GM18909 (cell line): ENCODE measurements around the gene NPHP4.

ENCODE experiments used
- ATAC-seq: cut with Tn5 transposase; IDR thresholded peaks from one replicate; pipeline ENCODE4 v1.9.1; 2021; ENCODE audit warnings: mild to moderate bottlenecking; ENCODE audit not compliant: unreplicated experiment, poor library complexity

Gene NPHP4

DNA sequence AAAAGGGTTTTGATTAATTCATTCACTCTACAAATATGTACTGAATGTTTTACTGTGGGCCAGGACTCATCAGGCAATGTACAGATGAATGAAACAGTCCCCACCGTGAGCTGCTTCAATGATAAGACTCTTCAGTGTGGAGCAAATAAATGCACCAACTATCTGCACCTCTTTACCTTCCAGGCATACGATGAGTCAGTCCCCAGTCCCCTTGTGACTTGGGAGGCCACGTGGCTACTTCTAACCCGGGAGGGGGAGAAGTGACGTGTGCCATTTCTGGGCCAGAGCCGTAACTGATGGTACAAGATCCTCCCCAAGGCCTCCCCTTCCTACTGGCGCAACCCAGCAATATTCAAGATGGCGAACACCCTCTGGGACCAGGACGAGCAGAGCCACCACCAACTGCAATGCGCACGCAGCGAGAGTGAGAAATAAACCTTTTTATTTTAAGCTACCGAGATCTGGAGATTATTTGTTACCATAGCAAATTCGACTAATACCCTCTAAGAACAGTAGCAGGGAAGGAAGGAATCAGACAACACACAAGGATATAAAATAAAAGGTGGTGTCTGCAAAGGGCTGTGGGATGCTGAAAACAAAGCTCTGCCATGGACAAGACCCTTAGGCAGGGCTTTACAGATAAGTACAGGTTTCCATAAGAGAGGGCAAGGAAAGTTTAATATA, 74.5 kb downstream of the NPHP4 start:
- no peak for ATAC-seq

DNA sequence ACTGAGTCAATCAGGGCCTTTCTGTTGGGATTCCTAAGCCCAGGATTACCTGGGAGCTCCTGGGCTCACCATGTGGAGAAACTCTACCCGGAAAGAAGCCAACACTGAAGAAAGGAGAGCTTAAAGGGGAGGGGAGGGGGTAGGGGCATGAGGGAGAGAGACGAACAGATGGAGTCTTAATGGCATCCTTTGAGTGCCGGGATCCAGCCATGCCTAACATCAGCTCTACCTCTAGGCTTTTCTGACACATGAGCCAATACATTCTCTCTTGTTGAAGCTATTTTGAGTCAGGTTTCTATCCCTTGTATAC, 75.0 kb downstream of the NPHP4 start:
- ATAC-seq: no peak

DNA sequence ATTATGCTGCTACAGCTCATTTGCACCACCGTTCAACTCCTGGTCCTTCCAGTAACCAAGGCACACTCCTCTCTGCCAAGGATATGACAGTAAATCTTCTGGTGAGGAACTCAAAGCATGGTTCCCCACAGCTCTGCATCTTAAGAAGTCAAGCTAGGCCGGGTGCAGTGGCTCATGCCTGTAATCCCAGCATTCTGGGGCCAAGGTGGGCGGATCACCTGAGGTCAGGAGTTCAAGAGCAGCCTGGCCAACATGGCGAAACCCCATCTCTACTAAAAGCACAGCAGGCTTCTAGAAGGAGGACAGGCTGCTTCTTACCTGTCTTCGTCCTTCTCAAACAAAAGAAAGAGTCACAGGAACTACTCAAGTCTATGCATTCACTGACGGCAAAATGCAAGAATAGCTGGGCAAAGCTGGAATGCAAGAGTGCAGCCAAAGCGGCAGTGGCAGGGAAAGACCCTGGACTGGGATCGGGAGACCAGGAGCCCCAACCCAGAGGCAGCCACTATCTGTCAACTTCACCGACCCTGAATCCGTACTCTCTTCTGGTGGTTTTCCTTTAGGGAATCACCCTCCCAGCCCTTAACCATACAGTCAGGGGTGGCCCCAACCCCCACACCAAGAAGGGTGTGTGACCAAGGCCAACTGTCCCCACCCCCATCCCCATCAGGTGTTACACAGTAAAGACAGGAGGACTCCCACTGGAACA, 75.5 kb downstream of the NPHP4 start:
- ATAC-seq: no peak

DNA sequence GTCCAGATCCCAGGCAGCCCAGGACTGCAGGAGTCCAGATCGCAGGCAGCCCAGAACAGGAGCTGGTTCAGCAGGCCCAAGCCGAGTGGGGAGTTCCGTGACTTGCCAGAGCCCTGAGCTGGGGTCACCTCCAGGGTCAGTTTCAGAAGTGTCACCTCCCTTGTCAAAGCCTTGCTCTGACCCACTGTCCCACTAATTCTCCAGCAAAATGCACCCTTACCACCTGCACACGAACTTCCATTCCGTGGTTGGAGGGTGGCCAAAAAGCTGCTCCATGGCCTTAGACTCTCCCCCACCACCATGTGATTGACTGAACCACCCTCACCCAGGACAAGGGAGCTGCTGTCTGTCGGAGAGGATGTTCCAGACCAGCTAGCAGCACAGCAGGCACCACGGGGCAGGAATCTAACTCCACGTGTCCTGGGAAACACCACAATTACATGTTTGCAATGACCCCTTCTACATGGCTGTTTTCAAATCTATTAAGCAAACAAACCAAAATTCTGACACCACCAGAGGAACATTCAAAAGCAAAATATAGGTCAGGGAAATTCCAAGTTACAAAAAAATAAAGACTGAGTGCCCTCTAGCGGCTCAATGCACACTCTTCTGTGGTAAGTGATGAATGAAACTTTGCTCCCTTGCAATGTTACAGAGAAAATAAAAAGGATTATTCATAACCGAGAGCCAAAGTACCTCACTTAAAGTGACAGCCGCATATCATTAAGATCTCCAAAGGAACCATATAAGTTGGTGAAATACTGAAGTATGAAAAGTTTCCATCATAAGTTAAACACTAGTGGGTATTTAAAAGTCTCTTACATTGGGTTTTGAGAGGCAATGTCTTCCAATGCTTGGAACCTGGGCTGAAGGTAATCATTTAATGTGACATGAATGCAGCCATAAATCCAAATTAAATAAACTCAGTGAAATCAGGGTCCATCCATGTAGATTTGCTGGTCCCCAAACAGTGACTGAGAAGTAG, 76.3 kb downstream of the NPHP4 start:
- no peak for ATAC-seq

DNA sequence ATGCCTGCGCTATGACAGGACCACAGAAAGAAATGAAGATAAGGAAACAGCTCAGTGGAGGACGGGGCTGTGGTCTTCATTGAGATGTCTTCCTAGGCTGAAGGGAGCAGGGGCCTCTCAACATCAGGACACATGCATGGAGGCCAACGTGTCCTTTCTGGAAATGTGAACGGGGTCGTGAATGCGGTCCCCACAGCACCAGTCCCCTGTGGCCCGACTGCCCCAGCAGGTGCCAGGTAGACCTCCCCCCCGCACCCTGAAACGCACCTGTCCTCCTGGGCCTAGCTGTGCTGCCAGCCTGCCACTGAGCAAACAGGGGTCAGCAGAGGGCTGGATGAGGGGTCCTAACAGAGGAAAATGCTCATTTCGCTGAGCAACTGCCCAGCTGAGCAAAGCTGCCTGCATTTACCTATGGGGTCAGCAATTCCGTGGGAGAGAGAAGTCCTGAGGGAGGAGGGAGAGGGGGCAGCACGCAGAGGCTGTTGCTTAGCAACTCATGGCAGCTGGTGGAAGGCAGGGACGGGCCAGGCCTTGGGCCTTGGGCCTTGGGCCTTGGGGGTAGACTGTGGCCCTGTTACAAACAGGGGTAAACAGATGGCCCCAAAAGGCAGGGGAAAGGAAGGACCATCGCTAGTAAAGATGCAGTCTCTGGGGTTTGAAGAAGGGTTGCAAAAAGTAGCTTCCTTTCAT, 77.4 kb downstream of the NPHP4 start:
- ATAC-seq: no peak

DNA sequence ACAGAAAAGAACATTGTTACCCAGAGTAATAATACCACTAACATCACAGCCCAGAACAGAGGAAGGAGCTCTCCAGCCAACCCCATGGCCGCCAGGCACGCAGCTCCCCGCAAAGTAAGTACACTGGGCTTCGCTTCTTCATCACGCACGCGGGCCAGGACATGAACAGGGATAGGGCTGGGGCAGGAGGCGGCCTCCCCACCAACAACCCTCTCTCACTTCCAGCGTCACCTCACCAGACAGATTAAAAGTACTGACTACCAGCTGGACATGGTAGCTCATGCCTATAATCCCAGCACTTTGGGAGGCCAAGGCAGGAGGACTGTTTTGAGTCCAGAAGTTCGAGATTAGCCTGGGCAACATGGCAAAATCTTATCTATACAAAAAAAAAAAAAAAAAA, 78.3 kb downstream of the NPHP4 start:
- ATAC-seq: no peak

DNA sequence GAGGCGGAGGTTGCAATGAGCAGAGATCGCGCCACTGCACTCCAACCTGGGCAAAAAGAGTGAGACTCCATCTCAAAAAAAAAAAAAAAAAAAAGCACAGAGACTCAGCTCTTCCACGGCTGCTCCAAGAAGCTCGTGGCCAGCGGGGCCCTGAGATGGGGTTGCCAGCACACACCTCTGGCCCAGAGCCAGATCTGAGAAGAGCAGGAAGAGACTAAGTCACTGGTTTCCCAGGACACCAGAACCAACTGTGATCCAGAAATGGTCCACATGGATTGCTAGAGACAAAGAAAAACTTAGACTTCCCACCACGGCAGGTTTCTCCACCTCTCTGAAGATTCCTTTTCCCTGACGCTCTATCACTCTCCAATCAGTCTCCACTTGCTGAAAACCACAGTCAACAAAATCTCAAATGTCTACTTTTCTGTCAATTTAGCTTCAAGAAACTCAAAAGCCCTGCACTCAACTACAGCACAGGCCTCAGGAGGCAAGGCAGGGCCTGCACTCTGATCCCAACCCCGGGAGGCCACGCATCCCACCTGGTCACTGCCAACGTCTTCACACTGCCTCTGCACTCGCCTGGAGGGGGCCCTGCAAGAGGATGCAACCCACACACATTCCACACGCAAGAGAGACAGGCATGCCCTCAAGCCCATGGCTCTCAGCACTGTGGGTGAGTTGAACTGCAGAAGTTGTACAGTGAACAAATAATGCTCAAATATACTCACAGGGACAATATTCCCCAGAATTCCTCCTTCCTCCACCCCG, 79.0 kb downstream of the NPHP4 start:
- ATAC-seq: no peak

DNA sequence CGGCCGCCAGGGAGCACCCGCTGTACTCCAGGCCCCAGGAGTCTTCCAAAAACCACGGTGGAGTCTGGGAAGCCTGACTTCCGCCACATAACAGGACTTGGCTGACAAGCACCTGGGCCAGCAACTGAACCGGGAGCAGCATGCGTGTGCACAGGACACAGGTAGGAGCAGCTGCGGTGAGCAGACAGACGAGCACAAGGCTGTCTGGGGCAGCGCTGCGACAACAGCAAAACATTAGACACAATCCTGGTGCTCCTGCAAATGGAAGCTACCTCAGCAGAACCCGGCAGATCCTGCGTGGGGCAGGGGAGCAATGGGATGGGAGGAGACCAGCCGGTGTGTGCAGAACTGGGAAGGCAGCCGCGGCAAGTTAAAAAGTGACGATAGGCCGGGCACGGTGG, 80.4 kb downstream of the NPHP4 start:
- ATAC-seq: no peak

DNA sequence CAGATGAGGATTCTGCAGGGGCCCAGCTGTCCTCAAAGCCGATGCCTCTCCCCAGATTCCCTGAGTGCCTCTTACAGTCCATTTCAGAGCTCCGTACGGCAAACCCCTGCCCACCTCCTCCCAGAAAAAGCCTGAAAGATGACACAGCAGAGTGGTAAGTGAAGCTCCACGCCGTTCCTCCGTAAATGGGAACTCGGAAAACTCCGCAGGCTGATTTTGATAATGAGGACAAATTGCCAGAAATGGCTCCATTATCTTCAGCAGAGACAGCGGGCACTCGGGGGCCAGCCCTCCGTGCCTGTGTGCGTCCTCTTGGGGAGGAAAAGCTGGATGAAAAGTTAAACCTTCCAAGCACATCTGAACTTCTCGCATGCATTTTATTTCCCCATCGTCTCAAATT, 81.1 kb downstream of the NPHP4 start:
- no peak for ATAC-seq

DNA sequence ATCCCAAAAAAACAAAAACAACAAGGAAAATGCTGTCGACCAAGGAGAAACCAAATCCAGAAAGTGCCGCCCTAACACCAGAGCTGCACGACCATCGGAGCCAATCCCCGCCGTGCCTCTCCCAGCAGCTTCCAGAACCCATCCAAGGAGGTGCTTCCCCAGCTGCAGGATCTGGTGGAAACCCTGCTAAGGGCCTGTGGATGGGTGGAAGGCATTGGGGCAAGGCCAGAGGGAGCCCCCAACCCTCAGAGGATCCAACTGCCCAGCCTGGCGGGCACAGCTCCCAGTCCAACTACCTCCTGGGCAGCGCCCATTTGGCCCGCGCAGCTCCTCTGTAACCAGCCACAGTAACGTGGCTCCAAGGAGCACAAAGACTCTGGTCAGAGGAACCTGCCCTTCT, 81.6 kb downstream of the NPHP4 start:
- no peak for ATAC-seq

DNA sequence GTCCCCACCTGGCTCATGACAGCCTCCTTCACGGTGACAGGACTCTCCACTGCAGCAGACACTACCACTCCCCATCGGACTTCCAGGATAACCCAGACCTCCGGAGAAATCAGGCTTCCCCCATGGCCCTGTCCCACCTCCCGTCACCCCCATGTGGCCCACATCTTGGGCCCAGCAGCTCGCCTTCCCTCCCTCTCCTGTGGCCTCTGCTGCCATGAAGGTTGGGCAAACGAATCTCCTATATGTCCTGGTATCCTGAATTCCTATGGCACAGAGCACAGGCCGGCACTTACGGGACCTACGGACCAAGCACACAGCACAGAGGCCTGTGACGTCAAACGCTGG, 82.0 kb downstream of the NPHP4 start:
- ATAC-seq: no peak

DNA sequence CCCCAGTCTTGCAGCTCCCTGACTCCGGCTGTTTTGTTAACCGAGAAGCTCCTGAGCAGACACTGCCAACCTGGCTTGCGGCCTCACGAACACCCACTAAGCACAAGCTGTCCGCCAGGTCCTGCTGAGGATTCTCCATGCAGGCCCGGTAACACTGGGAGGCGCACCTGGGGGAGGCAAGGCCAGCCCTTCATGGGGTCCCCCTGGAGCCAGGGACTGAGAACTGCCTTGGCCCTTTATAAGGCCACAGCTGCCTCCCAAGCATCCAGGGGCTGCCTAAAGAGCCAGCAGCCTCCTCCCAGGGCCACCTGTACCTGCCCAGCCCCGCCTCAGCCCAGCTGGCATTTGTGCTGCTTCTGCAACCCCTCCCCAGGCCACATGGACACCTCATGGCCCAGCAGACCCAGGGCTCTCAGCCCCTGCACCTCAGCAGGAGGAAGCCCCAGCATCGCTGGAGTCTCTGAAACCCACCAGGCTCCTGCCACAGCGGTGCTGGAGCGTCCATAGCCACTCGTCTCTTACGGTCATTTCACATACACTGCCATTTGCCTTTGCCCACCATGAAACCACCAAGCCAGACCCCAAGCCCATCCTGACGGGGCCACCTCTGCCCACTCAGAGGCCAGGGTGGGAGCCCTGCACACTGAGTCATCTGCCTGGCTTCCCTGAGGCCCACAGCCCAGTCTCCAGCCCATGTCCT, 82.5 kb downstream of the NPHP4 start:
- ATAC-seq: no peak

DNA sequence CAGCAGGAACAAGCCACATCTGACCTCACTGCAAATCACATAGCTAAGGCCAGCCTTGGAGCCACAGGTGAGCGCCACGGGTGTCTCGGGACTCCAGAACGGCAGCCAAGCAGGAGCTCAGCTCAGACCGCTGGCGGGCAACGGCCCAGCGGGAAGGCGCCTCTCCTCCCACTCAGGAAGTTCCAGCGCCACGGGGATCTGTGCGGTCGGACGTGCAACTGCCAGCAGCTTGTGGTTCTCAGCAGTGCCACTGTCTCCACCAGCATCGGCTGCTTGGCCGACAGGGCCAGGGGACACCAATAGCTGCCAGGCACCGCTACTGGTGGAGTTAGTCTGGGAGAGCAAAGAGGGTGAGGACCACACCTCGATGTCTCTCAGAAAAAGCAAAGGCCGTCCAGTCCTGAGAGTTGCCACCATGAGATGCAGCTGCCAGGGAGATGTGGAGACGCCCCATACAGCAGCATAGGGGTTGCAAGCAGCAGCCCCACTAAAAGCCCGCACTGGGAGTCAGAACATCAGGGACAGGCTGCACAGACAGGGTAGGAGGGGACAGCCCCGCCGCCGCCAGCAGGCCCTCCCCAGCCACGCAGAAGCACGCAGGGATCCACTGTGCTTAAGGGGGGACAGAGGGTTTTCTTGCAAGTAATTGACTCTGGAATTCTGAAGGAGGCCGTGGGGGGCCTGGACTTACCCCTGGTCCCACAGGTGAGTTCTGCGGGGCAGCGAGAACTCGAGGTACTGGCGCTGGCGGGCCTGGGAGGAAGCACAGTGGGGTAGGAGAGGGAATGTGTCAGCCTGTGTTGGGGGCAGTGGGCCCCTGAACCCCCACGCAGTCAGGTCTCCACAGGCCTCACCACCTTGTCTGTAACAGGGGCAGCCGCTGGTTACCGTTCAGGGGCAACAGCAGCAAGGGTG, 83.5 kb downstream of the NPHP4 start:
- no peak for ATAC-seq

DNA sequence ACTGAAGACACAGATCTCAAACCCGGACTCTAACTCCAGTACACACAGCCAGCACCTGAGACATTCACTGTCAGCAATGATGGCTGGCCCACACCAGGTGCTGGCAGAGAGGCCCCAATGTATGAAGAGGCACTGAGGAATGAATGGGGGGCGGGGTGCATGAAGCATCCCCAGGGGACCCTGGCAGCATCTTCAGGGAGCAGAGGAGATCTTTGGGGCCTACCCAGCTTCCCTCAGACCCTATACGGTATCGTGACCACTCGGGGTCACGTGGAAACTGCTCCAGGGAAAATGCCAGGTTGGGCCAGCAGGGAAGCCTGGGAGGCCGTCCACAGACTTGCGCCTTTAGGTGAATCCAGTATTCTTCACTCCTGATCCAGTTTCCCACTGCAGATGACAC, 84.3 kb downstream of the NPHP4 start:
- no peak for ATAC-seq

DNA sequence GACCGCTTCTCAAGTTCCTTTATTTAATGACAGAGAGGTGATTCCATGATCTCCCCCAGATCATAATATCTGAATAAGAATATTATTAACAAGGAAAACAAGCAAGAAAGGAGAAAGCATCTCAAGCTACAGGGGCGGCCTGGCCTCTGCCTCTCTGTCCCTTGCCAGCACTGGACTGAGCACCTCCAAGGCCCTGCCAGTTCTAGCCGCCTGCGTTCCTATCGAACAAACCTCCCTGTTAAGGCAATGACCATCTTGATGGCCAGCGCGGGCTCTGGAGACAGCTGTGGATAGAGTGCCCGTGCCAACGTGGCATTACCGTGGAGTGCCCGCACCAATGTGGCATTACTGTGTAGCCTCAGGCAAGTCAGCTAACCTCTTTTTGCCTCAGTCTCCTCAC, 84.8 kb downstream of the NPHP4 start:
- ATAC-seq: no peak

DNA sequence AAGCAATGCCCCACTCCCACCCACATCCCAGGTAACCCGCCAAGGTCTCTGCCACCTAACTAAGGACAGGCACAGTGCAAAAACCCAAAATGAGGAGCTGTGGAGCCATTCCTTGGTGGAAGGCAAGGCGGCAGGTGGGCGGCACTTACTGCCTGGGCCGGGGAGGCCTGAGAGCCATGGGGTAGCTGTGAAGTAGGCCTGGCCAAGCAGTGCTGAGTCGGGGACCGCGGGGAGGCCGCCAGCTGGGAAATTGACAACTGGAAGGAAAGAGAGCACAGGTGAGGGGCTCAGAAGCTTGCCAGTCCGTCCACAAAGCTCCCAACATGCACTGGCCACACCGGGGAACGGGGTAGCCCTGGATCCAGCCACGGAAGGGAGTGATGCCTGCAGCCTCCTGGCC, 85.3 kb downstream of the NPHP4 start:
- no peak for ATAC-seq

DNA sequence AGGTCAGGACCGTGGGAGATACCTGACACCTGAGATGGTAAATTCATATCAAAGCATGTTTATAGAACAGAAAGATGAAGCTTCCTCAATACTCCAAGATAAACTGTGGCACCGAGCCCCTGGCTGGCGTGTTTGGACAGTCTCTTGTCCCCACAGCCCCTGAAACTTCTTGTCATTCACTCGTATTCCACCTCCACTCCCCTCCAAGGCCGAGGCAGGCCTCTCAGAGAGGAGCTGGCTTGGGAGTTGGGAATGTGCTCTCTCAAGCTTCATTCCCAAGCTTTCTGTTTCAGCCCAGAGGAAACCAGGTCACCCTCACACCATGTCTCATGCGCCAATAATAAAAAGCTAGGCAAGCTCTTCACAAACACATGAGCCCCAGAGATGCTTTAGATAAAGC, 86.1 kb downstream of the NPHP4 start:
- ATAC-seq: no peak

DNA sequence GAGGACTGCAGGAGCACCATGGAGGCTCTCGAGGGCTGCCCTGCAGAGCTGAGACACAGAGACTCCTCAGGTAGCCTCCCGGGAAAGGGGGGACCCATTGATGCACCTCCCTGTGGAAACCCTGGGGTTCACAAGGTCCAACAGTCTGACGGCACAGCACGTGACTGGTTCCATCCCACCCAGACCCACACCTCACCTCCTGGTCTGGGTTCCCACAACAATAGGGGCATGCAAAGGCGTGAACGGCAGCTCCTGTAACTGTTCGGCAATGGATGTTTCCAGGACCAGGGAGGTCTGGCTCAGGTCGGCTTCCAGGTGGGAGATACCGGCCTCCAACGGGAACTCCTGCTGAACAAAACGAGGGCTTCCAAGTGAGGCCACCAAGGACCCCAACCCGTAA, 86.8 kb downstream of the NPHP4 start:
- ATAC-seq: no peak
